ENCODE measurements around the gene INPPL1. TPM values are rescaled to one million over a fixed set of nuclear protein-coding genes. Genes with fewer than 3 reads are reported as not detected.

The INPPL1 gene
- total and polyA plus RNA-seq, 2 of the 13 experiments (the other 11 are each of a cell fraction or from before 2014, with no cell fraction given): 29.1 to 66.9 TPM

GRCh38 chr11:72222907-72223614 is 1.5 kb upstream of the INPPL1 start (continued):
- no peak for TF ChIP-seq FOXP1 (IDR thresholded peaks at IDR 0.05)
- TF ChIP-seq FOXP1 (CRISPR knock-in tag; IDR thresholded peaks at IDR 0.05): no peak
- TF ChIP-seq ZNF335 (CRISPR knock-in tag; IDR thresholded peaks at IDR 0.05): no peak
- no peak for TF ChIP-seq ZNF75D (CRISPR knock-in tag; IDR thresholded peaks at IDR 0.05; ENCODE audit: borderline replicate concordance)
- no peak for TF ChIP-seq ZNF337 (CRISPR knock-in tag; IDR thresholded peaks at IDR 0.05; ENCODE audit: borderline replicate concordance, low read depth)
- no peak for TF ChIP-seq ARNT (IDR thresholded peaks at IDR 0.05)
- no peak for TF ChIP-seq ZC3H13 (CRISPR knock-in tag; IDR thresholded peaks at IDR 0.05)
- no peak for TF ChIP-seq ELF3 (CRISPR knock-in tag; IDR thresholded peaks at IDR 0.05)
- TF ChIP-seq ZNF382 (CRISPR knock-in tag; IDR thresholded peaks at IDR 0.05; ENCODE audit: borderline replicate concordance): no peak
- peak; percentile 80 for TF ChIP-seq SP4 (CRISPR knock-in tag; IDR thresholded peaks at IDR 0.05)
- TF ChIP-seq ZFP62 (CRISPR knock-in tag; IDR thresholded peaks at IDR 0.05): no peak
- no peak for TF ChIP-seq ELK4 (CRISPR knock-in tag; IDR thresholded peaks at IDR 0.05; ENCODE audit: borderline replicate concordance)
- TF ChIP-seq NCOA2 (CRISPR knock-in tag; IDR thresholded peaks at IDR 0.05): no peak
- peak; percentile 65 for TF ChIP-seq HNRNPLL (IDR thresholded peaks at IDR 0.05; ENCODE audit: low read depth, low read length, poor library complexity, severe bottlenecking)
- no peak for TF ChIP-seq TARDBP (CRISPR knock-in tag; IDR thresholded peaks at IDR 0.05)
- TF ChIP-seq, protein P1, sequence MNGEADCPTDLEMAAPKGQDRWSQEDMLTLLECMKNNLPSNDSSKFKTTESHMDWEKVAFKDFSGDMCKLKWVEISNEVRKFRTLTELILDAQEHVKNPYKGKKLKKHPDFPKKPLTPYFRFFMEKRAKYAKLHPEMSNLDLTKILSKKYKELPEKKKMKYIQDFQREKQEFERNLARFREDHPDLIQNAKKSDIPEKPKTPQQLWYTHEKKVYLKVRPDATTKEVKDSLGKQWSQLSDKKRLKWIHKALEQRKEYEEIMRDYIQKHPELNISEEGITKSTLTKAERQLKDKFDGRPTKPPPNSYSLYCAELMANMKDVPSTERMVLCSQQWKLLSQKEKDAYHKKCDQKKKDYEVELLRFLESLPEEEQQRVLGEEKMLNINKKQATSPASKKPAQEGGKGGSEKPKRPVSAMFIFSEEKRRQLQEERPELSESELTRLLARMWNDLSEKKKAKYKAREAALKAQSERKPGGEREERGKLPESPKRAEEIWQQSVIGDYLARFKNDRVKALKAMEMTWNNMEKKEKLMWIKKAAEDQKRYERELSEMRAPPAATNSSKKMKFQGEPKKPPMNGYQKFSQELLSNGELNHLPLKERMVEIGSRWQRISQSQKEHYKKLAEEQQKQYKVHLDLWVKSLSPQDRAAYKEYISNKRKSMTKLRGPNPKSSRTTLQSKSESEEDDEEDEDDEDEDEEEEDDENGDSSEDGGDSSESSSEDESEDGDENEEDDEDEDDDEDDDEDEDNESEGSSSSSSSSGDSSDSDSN (CRISPR knock-in tag; IDR thresholded peaks at IDR 0.05): no peak; the same call in 1 of the 2 replicates
- TF ChIP-seq SMARCC2 (IDR thresholded peaks at IDR 0.05): no peak
- no peak for TF ChIP-seq SKI (IDR thresholded peaks at IDR 0.05; ENCODE audit: partially characterized antibody)
- no peak for TF ChIP-seq FOXA1 (IDR thresholded peaks at IDR 0.05)
- TF ChIP-seq FOXA1 (CRISPR knock-in tag; IDR thresholded peaks at IDR 0.05): no peak
- TF ChIP-seq ZNF670 (CRISPR knock-in tag; IDR thresholded peaks at IDR 0.05; ENCODE audit: borderline replicate concordance): no peak
- TF ChIP-seq ZNF136 (CRISPR knock-in tag; IDR thresholded peaks at IDR 0.05; ENCODE audit: low read depth): no peak
- no peak for TF ChIP-seq ZBTB37 (CRISPR knock-in tag; IDR thresholded peaks at IDR 0.05)
- TF ChIP-seq PCBP1 (IDR thresholded peaks at IDR 0.05; ENCODE audit: borderline replicate concordance, low read depth, low read length): no peak
- peak; percentile 51 for TF ChIP-seq ZNF18 (CRISPR knock-in tag; IDR thresholded peaks at IDR 0.05; ENCODE audit: insufficient replicate concordance)
- TF ChIP-seq NR2C2 (CRISPR knock-in tag; IDR thresholded peaks at IDR 0.05; ENCODE audit: borderline replicate concordance): no peak
